HepG2 (cell line): ENCODE measurements around the gene CACNA1C. TPM values are rescaled to one million over a fixed set of nuclear protein-coding genes. Genes with fewer than 3 reads are reported as not detected.

ENCODE experiments used
- ATAC-seq: fragments of 200-7000 bp; cut with Tn5 transposase; 3 replicates; pipeline ENCODE4 v1.9.1; 2020; ENCODE audit warnings: mild to moderate bottlenecking, moderate library complexity
- BruUV-seq: library from RNA; stranded (reverse); fragments of 400-500 nt; replicated peaks from 2 replicates; lab custom pipeline; 2021; lab: Mats Ljungman, UMichigan
- CTCF ChIA-PET: fragments of 300-600 bp; formaldehyde crosslinking; extraction: SDS; loops from one replicate; lab custom pipeline; 2021; ENCODE audit warnings: low total read pairs, inconsistent platforms, low intra/inter-chr PET ratio; lab: Yijun Ruan, JAX
- POLR2A ChIA-PET: fragments of 350-600 bp; sonication (Branson Sonifier 250); formaldehyde crosslinking; loops from one replicate; lab custom pipeline; 2020; ENCODE audit warnings: antibody characterized with exemption, inconsistent platforms; lab: Yijun Ruan, JAX
- DNase-seq: peaks from one replicate; pipeline ENCODE4 v3.0.0-alpha.2; 2015; ENCODE audit warnings: low spot score
- FAIRE-seq: peaks from 3 replicates; lab custom pipeline; 2011; peaks lifted over from hg19 to GRCh38; lab: Jason Lieb, UNC
- H2AFZ ChIP-seq: one replicate; pipeline ENCODE4 v1.6.1; 2011; ENCODE audit warnings: low read length, inconsistent platforms
- H3K27ac ChIP-seq: fragments of 300-600 bp; 3 replicates; pipeline ENCODE4 v1.8.0; 2011; ENCODE audit warnings: mixed run types, mild to moderate bottlenecking, mixed read lengths, low read length, inconsistent platforms; ENCODE audit not compliant: insufficient read depth; ENCODE audit errors: extremely low read length
- H3K27me3 ChIP-seq, 2 experiments: fragments of 200-600 bp in 1 of 2; 2 replicates in 1 of 2; 3 replicates in 1 of 2; pipeline versions ENCODE4 v1.6.0 to v1.8.0; 2011; ENCODE audit warnings: low read length in 2 of 2, mild to moderate bottlenecking in 2 of 2, moderate library complexity in 2 of 2, inconsistent platforms in 1 of 2; ENCODE audit not compliant: insufficient read depth in 2 of 2, control insufficient read depth in 1 of 2
- H3K36me3 ChIP-seq, 2 experiments: fragments of 200-600 bp in 1 of 2; replicated peaks in 1 of 2; 2 replicates in 1 of 2; 3 replicates in 1 of 2; pipeline versions ENCODE4 v1.5.1 to v1.8.0; 2011; ENCODE audit warnings: low read length in 2 of 2, inconsistent platforms in 1 of 2; ENCODE audit not compliant: insufficient read depth in 2 of 2, control insufficient read depth in 1 of 2
- H3K4me1 ChIP-seq: 2 replicates; pipeline ENCODE4 v1.5.1; 2012; ENCODE audit warnings: low read length, inconsistent platforms; ENCODE audit not compliant: insufficient read depth
- H3K4me2 ChIP-seq: 2 replicates; pipeline ENCODE4 v1.6.0; 2011; ENCODE audit warnings: low read depth, low read length, inconsistent platforms
- H3K4me3 ChIP-seq, 3 experiments: fragments of 200-600 bp in 1 of 3; sonication (generic), shearing (Covaris generic) in 1 of 3; replicated peaks in 1 of 3; 2 replicates each; pipeline ENCODE4 v1.5.1; 2011 to 2016; ENCODE audit warnings: low read length in 3 of 3, inconsistent platforms in 2 of 3, low read depth in 2 of 3, mild to moderate bottlenecking in 2 of 3, control low read depth in 1 of 3, mixed read lengths in 1 of 3; ENCODE audit not compliant: insufficient read depth in 1 of 3
- H3K79me2 ChIP-seq: one replicate; pipeline ENCODE4 v1.6.1; 2011; ENCODE audit warnings: low read length, inconsistent platforms; ENCODE audit not compliant: insufficient read depth
- H3K9ac ChIP-seq: 2 replicates; pipeline ENCODE4 v1.6.0; 2011; ENCODE audit warnings: mild to moderate bottlenecking, low read depth, low read length, inconsistent platforms; ENCODE audit not compliant: insufficient read depth
- H3K9me3 ChIP-seq: 2 replicates; pipeline ENCODE4 v1.5.1; 2012; ENCODE audit warnings: mild to moderate bottlenecking, low read length
- H4K20me1 ChIP-seq: 2 replicates; pipeline ENCODE4 v1.6.0; 2011; ENCODE audit warnings: inconsistent platforms, mild to moderate bottlenecking, low read length, moderate library complexity; ENCODE audit not compliant: insufficient read depth
- GABPB1 ChIP-seq: IDR thresholded peaks from 2 replicates; pipeline ENCODE4 v1.6.1; 2016; ENCODE audit warnings: mild to moderate bottlenecking, missing genetic modification reagents, moderate library complexity, missing compliant biosample characterization
- NFAT5 ChIP-seq: sonication (generic); formaldehyde crosslinking; IDR thresholded peaks from 2 replicates; pipeline ENCODE4 v1.4.0; 2020; ENCODE audit warnings: missing genetic modification reagents
- NFYC ChIP-seq: IDR thresholded peaks from 2 replicates; pipeline ENCODE4 v1.6.1; 2016; ENCODE audit warnings: missing genetic modification reagents, missing compliant biosample characterization
- NR2F1 ChIP-seq, 2 experiments: fragments of 450-650 bp in 1 of 2; formaldehyde crosslinking in 1 of 2; IDR thresholded peaks; 2 replicates each; pipeline versions ENCODE4 v1.5.0 to v1.6.1; 2016 to 2020; ENCODE audit warnings: mild to moderate bottlenecking in 1 of 2, missing compliant biosample characterization in 1 of 2, missing genetic modification reagents in 1 of 2, moderate library complexity in 1 of 2
- SCMH1 ChIP-seq: sonication (generic); formaldehyde crosslinking; IDR thresholded peaks from 2 replicates; pipeline ENCODE4 v1.9.0; 2021; ENCODE audit warnings: missing genetic modification reagents, mild to moderate bottlenecking, borderline replicate concordance
- XRCC5 ChIP-seq: fragments of 200-400 bp; formaldehyde crosslinking; optimal IDR thresholded peaks from 2 replicates; pipeline ENCODE3; 2017; ENCODE audit warnings: mild to moderate bottlenecking, low read length
- ZNF710 ChIP-seq: sonication (generic); formaldehyde crosslinking; IDR thresholded peaks from 2 replicates; pipeline ENCODE4 v1.5.0; 2020; ENCODE audit warnings: mild to moderate bottlenecking, missing genetic modification reagents, borderline replicate concordance
- WGBS: methylation state at CpG from one replicate; pipeline ENCODE4 v1.1.6; 2017; ENCODE audit warnings: low lambda C conversion rate; 5-methylcytosine and 5-hydroxymethylcytosine counted together
- in situ Hi-C: cut with HindIII; loops from 2 replicates; pipeline ENCODE4 v1.10.0; 2017; ENCODE audit warnings: low pct_unique_long_range_greater_than_20kb; ENCODE audit not compliant: extremely low pct_ligation_motif_present
- intact Hi-C: fragments of 100-400 bp; cut with micrococcal nuclease; formaldehyde crosslinking; loops from one replicate; pipeline ENCODE4 v1.10.0; 2022; ENCODE audit not compliant: unreplicated experiment
- polyA plus RNA-seq, 8 experiments: library from polyadenylated mRNA; depleted of rRNA in 3 of 8; stranded (reverse) in 7 of 8; unstranded in 1 of 8; fragments of >200 nt; fragmentation: Illumina TruSeq in 4 of 8; extraction: Trizol in 4 of 8; gene quantifications; 2 replicates each; pipeline versions ENCODE4 v1.2.1 to v1.2.3, GENCODE V29; 2011 to 2016; ENCODE audit warnings: low read depth in 4 of 8, missing spikeins in 1 of 8, mixed read lengths in 1 of 8; ENCODE audit not compliant: insufficient read depth in 1 of 8
- total RNA-seq, 5 experiments: library from RNA; depleted of rRNA; stranded (reverse); fragments of >200 nt; fragmentation: Illumina TruSeq; extraction: Trizol; gene quantifications; 2 replicates each; pipeline ENCODE4 v1.2.3, GENCODE V29; 2016; ENCODE audit warnings: low read depth in 1 of 5

The CACNA1C gene
- total and polyA plus RNA-seq, 2 of the 13 experiments (the other 11 are each of a cell fraction or from before 2014, with no cell fraction given), result not detected

- no peak for TF ChIP-seq NFAT5 (CRISPR knock-in tag)
- TF ChIP-seq GABPB1 (CRISPR knock-in tag), result no peak
- TF ChIP-seq NR2F1 (CRISPR knock-in tag; IDR thresholded peaks at IDR 0.05), result no peak
- TF ChIP-seq SCMH1 (CRISPR knock-in tag), result no peak
- no peak for TF ChIP-seq XRCC5
- no peak for TF ChIP-seq NFYC (CRISPR knock-in tag)
Observed at GRCh38 chr12:2364631-2365051, 311.9 kb downstream of the CACNA1C start (continued).

- H3K4me3 ChIP-seq, result no peak overlapping the region
- H3K4me1 ChIP-seq, result no peaks in the 10 kb centered on the region
- in situ Hi-C loops, result no loop called here
- H3K36me3 ChIP-seq, result no peaks in the 10 kb centered on the region
- intact Hi-C loops, result no loop called here
- H4K20me1 ChIP-seq, result no peaks in the 10 kb centered on the region
- FAIRE-seq, result no peak
- H3K9me3 ChIP-seq, result no peaks in the 10 kb centered on the region
- ChIA-PET POLR2A (no interaction called here), CTCF (no interaction called here)
- no peak for TF ChIP-seq ZNF710
- H3K27ac ChIP-seq, result no peak overlapping the region
- no peak overlapping the region for H2AFZ ChIP-seq
- ATAC-seq, result no peak
- H3K9ac ChIP-seq, result no peak overlapping the region
- H3K4me2 ChIP-seq, result no peak overlapping the region
- WGBS, result 13% methylated on average over 3 of the region's 3 CpGs
- DNase-seq, result no peak
- BruUV-seq, result no TSS peak
- H3K79me2 ChIP-seq, result no peaks in the 10 kb centered on the region
- peaks cover 0 to 28% of the 10 kb centered on the region in 2 experiments; a peak in 3 of 5 replicates for H3K27me3 ChIP-seq
Observed at GRCh38 chr12:2366711-2367110, 313.9 kb downstream of the CACNA1C start.
